ENCODE data around the gene CACNA1A.

CACNA1A gene

GRCh38 chr19:13255719-13256059, 250.6 kb downstream of the CACNA1A start:
- H3K4me3 ChIP-seq (ENCODE audit: low read length), result no peak overlapping the region
- no peak for TF ChIP-seq CTCF (conservative IDR thresholded peaks at IDR 0.05; ENCODE audit: low read depth, low read length)
- no peak for DNase-seq (ENCODE audit: low read depth)

- no peak for TF ChIP-seq CTCF (conservative IDR thresholded peaks at IDR 0.05; ENCODE audit: low read depth, low read length)
- H3K4me3 ChIP-seq (ENCODE audit: low read length), result no peak overlapping the region
- DNase-seq (ENCODE audit: low read depth), result no peak
Observed at GRCh38 chr19:13255041-13255718, 251.1 kb downstream of the CACNA1A start.

GRCh38 chr19:13252569-13253335, 253.5 kb downstream of the CACNA1A start:
- no peak for DNase-seq (ENCODE audit: low read depth)
- no peak for TF ChIP-seq CTCF (conservative IDR thresholded peaks at IDR 0.05; ENCODE audit: low read depth, low read length)
- H3K4me3 ChIP-seq (ENCODE audit: low read length), result no peak overlapping the region

- H3K4me3 ChIP-seq (ENCODE audit: low read length), result no peak overlapping the region
- TF ChIP-seq CTCF (conservative IDR thresholded peaks at IDR 0.05; ENCODE audit: low read depth, low read length), result no peak
Observed at GRCh38 chr19:13244920-13245319, 261.4 kb downstream of the CACNA1A start.

GRCh38 chr19:13241231-13242104, 264.8 kb downstream of the CACNA1A start:
- DNase-seq (ENCODE audit: low read depth), result no peak
- peak; percentile 27 for TF ChIP-seq CTCF (conservative IDR thresholded peaks at IDR 0.05; ENCODE audit: low read depth, low read length)

More at GRCh38 chr19:13244920-13245319, 261.4 kb downstream of the CACNA1A start:
- DNase-seq (ENCODE audit: low read depth), result no peak

GRCh38 chr19:13240312-13241022, 265.8 kb downstream of the CACNA1A start:
- DNase-seq (ENCODE audit: low read depth), result no peak
- no peak for TF ChIP-seq CTCF (conservative IDR thresholded peaks at IDR 0.05; ENCODE audit: low read depth, low read length)
- H3K4me3 ChIP-seq (ENCODE audit: low read length), result no peak overlapping the region

More at GRCh38 chr19:13241231-13242104, 264.8 kb downstream of the CACNA1A start:
- H3K4me3 ChIP-seq (ENCODE audit: low read length), result no peak overlapping the region

All from retinal pigment epithelial cell (primary cell).